Parathyroid adenoma (tissue), 2 donors: ENCODE results near the gene FGR.
A peak's percentile ranks its signal among the peaks of the same experiment; 100 is the strongest.

ENCODE experiments used
- H2AFZ ChIP-seq: fragments of 300-600 bp; sonication (generic); one replicate; pipeline ENCODE4 v1.7.0; 2017; ENCODE audit warnings: antibody characterized with exemption, mild to moderate bottlenecking
- H3K27ac ChIP-seq: fragments of 300-600 bp; sonication (generic); one replicate; pipeline ENCODE4 v1.7.0; 2017
- H3K27me3 ChIP-seq: fragments of 300-600 bp; sonication (generic); one replicate; pipeline ENCODE4 v1.7.0; 2017; ENCODE audit warnings: low read length; ENCODE audit not compliant: control insufficient read depth, insufficient read depth
- H3K36me3 ChIP-seq: fragments of 300-600 bp; sonication (generic); one replicate; pipeline ENCODE4 v1.7.0; 2017; ENCODE audit warnings: low read length; ENCODE audit not compliant: control insufficient read depth, insufficient read depth
- H3K4me1 ChIP-seq: fragments of 300-600 bp; sonication (generic); one replicate; pipeline ENCODE4 v1.7.0; 2017; ENCODE audit warnings: control low read depth
- H3K4me2 ChIP-seq: fragments of 300-600 bp; sonication (generic); one replicate; pipeline ENCODE4 v1.7.0; 2017; ENCODE audit warnings: low read length
- H3K4me3 ChIP-seq: fragments of 300-600 bp; sonication (generic); one replicate; pipeline ENCODE4 v1.7.0; 2017; ENCODE audit warnings: low read depth, low read length
- H3K79me2 ChIP-seq: fragments of 300-600 bp; sonication (generic); one replicate; pipeline ENCODE4 v1.7.0; 2017; ENCODE audit warnings: control low read depth
- H3K9ac ChIP-seq: fragments of 300-600 bp; sonication (generic); one replicate; pipeline ENCODE4 v1.7.0; 2017; ENCODE audit warnings: mild to moderate bottlenecking
- H3K9me3 ChIP-seq: fragments of 300-600 bp; sonication (generic); one replicate; pipeline ENCODE4 v1.7.0; 2017; ENCODE audit warnings: low read length; ENCODE audit not compliant: control insufficient read depth
- CTCF ChIP-seq: fragments of 300-600 bp; sonication (generic); IDR thresholded peaks from one replicate; pipeline ENCODE4 v1.7.0; 2017; ENCODE audit warnings: antibody characterized with exemption, mild to moderate bottlenecking
- donor health status: primary hyperparathyroidism.

Gene FGR

DNA sequence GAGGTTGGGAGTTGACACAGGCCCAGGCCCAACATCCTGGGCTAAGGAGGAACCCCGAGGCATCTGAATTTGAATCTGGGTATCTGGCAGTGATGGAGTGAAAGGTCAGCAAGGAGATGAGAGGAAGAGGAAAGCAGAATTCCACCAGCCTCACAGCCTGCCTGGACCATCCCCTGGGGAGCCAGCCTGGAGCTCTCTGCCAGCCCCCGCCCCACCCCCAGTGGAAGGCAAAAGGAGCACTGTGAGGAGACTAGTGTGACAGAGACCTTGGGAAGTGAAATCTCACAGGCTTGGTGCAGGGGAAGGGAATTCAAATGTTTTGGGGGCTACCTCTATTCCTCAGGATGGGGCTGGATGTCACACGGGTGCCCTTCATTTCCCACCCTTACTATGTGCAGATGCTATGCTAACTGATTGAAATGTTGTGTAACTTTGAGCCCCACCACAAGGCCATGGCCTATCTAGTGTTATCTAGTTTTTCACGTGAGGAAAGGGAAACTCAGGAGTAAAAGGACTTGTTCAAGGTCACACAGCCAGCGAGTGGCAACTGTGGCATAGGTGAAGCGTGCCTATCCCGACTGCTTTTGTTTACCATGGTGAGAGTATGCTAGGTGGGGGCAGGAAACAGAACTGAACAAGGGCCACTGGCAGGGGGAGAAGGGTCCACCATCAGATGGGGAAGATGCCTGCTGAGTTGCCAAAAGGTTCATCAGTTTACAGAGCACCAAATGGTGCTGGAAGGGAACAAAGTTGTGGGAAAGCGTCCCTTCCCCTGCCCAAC, 60.8 kb downstream of the FGR start:
- H3K27ac ChIP-seq = peak overlapping the region; percentile 61
- no peaks in the 10 kb centered on the region for H3K27me3 ChIP-seq
- H2AFZ ChIP-seq = no peak overlapping the region
- no peaks in the 10 kb centered on the region for H3K9me3 ChIP-seq
- TF ChIP-seq CTCF = no peak
- no peaks in the 10 kb centered on the region for H3K79me2 ChIP-seq
- no peak overlapping the region for H3K9ac ChIP-seq
- H3K36me3 ChIP-seq = no peaks in the 10 kb centered on the region
- peaks cover 30% of the 10 kb centered on the region for H3K4me1 ChIP-seq
- peak overlapping the region; percentile 50 for H3K4me3 ChIP-seq
- no peak overlapping the region for H3K4me2 ChIP-seq

GRCh38 chr1:27572679-27573426, 62.1 kb downstream of the FGR start:
- Histone ChIP-seq H3K79me2 (no peaks in the 10 kb centered on the region), H2AFZ (no peak overlapping the region), H3K4me2 (peak overlapping the region; percentile 2), H3K27ac (peak overlapping the region; percentile 32), H3K4me3 (no peak overlapping the region), H3K9me3 (no peaks in the 10 kb centered on the region), H3K36me3 (no peaks in the 10 kb centered on the region), H3K4me1 (peaks cover 35% of the 10 kb centered on the region), H3K9ac (no peak overlapping the region), H3K27me3 (no peaks in the 10 kb centered on the region)
- TF ChIP-seq CTCF = no peak

DNA sequence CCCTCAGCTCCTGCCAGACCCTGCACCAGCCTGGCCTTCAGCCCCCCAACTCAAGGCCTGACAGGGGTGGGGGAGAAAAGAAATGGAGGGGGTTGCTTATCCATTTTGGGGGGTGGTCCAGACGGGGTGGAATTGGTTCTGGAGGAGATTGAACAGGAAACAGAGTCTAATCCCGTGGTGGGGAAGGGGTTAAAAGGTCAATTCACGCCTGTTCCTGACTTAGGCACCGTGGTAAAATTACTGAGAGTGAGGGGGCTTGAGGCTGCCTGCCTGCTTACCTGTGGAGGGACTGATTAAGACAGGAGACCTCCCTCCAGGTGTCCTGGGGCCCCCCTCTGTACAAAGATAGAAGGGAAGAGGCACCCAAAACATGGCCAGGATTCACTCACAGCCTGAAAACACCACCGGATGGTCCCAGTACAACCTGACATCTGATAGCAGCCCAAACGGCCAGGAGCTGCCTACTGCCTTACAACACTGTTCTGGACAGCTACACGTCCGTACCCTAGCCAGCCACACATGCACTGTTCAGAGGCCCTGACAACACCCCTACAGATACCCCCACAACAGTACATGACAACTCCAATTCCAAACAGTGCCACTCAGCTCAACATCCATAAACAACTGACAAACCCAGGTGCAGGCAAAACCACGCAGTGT, 62.8 kb downstream of the FGR start:
- Histone ChIP-seq H3K9ac (no peak overlapping the region), H3K27me3 (no peaks in the 10 kb centered on the region), H3K4me3 (no peak overlapping the region)

GRCh38 chr1:27571439-27572018, 63.5 kb downstream of the FGR start:
- Histone ChIP-seq H3K4me1 (peaks cover 36% of the 10 kb centered on the region), H3K79me2 (peaks cover 2% of the 10 kb centered on the region), H3K27me3 (no peaks in the 10 kb centered on the region), H2AFZ (no peak overlapping the region), H3K4me2 (peak overlapping the region; percentile 2), H3K9me3 (no peaks in the 10 kb centered on the region), H3K36me3 (no peaks in the 10 kb centered on the region), H3K4me3 (no peak overlapping the region), H3K9ac (no peak overlapping the region), H3K27ac (no peak overlapping the region)
- TF ChIP-seq CTCF = no peak

More for the DNA sequence above, 62.8 kb downstream of the FGR start:
- H3K36me3 ChIP-seq = no peaks in the 10 kb centered on the region
- peak overlapping the region; percentile 2 for H3K4me2 ChIP-seq
- H2AFZ ChIP-seq = no peak overlapping the region
- H3K79me2 ChIP-seq = no peaks in the 10 kb centered on the region
- H3K9me3 ChIP-seq = no peaks in the 10 kb centered on the region
- H3K4me1 ChIP-seq = peaks cover 36% of the 10 kb centered on the region
- TF ChIP-seq CTCF = no peak
- peak overlapping the region; percentile 32 for H3K27ac ChIP-seq
